HG02588 (cell line): Measurements from ENCODE around the gene PPFIA2.

Source experiments
- ATAC-seq: cut with Tn5 transposase; IDR thresholded peaks from one replicate; pipeline ENCODE4 v1.9.1; 2021; ENCODE audit warnings: mild to moderate bottlenecking, moderate library complexity; ENCODE audit not compliant: unreplicated experiment

PPFIA2 gene

DNA sequence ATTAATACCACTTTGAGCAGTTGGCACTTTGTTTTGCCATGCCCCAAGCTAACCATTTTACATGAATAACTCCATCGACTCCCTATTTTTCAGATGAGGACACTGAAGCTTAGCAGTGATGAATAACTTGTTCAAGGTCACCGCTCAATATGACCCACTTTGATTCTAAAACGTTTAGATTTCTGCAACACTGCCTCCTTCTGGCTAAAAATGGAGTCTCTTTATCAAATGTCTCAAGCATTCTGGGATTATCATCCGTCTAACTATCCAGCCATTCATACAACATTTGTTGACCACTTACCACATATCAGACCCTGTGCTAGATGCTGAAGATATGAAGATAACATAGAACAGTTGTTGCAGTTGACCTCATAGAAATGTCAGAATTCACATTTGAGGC is 298.0 kb downstream of the PPFIA2 start:
- no peak for ATAC-seq

- no peak for ATAC-seq
These were observed 308.0 kb downstream of the PPFIA2 start for GRCh38 chr12:81450920-81451739.

GRCh38 chr12:81441629-81442028 is 317.5 kb downstream of the PPFIA2 start:
- no peak for ATAC-seq

DNA sequence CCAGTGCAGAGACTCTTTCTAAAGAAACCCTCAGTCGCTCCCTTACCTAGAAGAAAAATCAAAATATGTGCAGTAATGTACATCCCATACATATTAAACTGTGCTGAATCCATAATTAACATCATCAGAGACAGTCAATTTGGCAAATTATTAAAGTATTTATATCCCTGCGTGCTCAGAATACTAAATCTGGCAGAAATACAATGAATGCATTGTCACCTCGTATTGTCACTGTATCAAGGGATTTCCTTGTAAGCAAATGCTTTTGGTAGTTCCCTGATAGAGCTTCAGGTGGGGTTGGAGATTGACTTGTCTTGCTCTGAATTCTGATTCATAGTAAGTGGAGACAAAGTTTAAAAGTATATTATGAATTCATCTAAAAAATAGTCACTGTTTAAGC is 319.1 kb downstream of the PPFIA2 start:
- no peak for ATAC-seq

- no peak for ATAC-seq
These were observed 319.8 kb downstream of the PPFIA2 start for GRCh38 chr12:81439344-81439743.

DNA sequence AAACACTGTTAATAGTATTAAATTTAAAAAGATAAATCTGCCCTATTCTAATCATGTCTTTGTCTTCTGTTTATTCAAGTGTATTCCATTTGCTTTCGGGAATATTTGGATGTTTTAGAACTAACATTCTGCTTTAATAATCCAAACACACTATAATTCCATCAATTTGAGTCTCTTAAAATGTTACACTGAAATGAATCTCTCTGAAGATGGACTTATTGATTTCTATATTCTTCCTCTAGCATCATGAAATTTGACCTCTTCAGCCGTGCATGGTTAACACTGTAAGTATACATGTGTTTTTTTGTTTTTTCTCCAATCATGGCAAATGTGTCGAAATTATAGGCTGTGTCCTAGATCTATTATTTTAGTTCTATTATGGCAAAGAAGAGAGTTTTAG is 342.1 kb downstream of the PPFIA2 start:
- no peak for ATAC-seq

GRCh38 chr12:81416571-81416970 is 342.6 kb downstream of the PPFIA2 start:
- ATAC-seq, result no peak

- ATAC-seq, result no peak
These were observed 344.7 kb downstream of the PPFIA2 start for GRCh38 chr12:81414441-81414840.

- no peak for ATAC-seq
These were observed 346.2 kb downstream of the PPFIA2 start for GRCh38 chr12:81412940-81413339.

DNA sequence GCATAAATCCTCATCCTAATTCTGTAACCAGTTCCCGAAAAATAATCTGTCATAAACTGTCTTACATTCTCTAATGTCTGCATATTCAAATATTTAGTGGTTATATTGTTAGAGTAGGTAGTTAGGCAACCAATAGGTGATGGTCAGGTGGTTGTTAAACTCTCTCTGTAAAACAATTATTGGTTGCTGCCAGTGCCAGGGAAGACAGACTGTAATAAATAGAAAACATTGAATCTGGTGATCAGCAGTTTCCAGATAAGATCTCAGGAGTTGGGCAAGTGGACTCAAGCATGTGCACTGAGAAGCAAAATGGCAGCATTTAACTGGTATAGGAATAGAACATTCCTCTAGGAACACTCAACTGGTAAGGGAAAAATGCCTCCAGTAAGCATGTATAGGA is 355.8 kb downstream of the PPFIA2 start:
- ATAC-seq, result no peak

- ATAC-seq, result no peak
These were observed 357.9 kb downstream of the PPFIA2 start for GRCh38 chr12:81401241-81401640.

DNA sequence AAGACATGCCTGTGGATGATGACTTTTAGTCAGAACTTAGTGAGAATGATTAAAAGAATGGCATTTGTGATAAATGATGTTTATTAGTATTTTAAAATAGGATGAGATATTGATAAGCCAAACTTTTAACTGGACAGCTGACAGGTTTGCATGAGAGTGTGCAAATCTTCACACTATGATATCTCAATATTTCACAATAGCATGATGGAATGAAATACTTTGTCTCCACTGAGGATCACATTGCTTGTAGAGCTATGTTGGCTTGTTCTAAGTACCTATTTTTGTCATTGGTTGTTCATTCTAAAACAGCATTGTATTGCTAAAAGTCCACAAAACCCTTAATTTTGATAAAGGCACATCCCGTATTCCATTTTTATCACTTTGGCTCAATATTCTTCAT is 359.1 kb downstream of the PPFIA2 start:
- ATAC-seq, result no peak

DNA sequence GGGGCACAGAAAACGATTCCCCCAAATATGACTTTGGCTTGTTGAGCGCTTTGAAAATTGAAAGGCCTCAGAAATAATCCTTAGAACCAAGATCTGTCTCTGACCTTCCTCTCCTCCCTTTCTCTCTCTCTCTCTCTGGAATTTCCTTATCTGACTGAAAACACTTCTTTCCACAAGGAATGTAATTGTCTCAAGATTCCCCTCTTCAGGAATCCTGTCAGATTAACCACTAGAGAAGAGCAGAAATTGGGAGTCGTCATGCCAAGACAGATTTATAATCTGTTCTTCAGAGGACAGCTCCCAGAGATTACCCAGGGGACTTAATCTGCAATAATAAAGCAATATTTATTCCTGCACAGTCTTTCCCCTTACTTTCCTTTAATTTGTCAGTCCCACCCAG is 363.7 kb downstream of the PPFIA2 start:
- ATAC-seq, result no peak

DNA sequence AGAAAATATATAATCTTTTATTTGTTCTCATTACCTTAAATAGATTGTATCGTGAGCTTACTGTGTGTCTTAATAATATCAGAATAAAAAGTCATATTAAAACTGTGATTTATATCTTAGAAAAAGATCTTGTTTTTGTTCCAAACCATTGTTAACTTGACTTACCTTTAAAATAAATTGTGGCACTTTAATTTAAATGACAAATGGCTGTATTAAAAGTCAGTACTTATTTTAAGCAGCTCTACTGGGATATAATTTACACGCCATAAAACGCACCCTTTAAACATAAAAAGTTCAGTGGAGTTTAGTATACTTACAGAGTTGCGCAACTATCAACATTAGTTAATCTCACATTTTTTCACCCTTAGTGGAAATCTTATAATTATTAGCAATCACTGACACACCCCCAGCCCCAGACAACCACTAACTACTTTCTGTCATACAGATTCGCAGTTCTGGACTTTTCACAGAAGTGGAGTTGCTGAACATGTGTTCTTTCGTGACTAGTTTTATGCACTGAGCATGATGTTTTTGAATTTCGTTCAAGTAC is 369.5 kb downstream of the PPFIA2 start:
- no peak for ATAC-seq

GRCh38 chr12:81386101-81386500 is 373.0 kb downstream of the PPFIA2 start:
- no peak for ATAC-seq

DNA sequence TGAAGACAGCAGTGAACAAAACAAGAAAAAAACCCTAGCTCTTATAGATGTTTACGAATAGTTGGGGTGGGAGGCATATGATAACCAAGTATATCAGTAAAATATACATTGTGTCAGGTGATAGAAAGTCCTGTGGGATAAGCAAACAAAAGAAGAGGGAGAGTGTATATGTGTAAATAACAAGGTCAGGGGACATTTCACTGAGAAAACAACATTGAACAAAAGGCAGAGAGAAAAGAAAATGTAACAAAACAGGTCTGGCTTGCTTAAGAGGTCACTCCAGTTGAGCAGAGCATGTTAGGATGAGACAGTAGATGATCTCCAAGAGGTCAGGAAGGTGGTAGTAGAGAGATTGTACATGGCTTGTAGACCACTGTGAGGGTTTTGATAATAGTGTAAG is 377.2 kb downstream of the PPFIA2 start:
- no peak for ATAC-seq

DNA sequence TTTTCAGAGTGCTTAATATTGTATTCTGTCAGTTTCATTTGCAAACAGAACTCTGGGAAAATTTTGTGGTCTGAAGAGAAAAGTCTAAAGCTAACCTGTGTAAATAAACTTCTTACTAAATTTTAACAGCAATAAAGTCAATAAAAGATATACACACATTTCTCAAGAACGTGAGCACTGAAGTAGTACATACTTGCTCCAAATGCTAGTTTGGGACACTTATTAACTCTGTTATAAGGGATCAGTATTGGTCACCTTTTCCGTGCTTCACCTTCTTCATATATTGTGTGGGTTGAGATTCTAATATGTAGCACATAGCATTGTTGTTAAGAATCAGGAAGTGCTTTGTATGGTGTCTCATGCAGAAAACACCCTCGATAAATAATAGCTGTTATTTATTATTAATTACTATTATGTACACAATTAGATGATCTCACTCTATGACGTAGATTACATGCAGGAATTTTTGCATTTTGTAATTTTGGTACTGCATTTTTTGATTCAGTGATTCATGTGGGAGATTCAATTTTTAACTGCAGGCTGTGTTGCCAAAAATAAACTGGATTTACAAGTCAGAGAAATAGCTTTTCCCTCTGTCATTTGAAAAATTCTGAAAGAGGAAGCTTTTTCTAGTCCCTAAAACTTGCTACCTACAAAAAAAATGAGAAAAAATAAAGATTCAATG is 380.4 kb downstream of the PPFIA2 start:
- ATAC-seq, result no peak

DNA sequence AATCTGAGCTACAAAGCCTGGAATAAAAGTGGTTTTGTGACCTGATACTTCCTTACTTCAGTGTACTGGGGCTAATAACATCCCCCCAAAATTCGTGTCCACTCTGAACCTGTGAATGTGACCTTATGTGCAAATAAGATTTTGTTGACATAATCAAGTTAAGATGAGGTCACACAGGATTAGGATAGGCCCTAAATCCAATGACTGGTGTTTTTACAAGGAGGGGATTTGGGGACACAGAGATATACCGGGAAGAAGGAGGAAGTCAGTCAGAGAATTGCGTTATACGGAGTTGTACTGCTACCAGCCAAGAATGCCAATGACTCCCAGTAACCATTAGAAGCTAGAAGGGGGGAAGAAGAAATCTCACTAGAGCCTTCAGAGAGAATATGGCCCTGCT is 381.4 kb downstream of the PPFIA2 start:
- no peak for ATAC-seq

DNA sequence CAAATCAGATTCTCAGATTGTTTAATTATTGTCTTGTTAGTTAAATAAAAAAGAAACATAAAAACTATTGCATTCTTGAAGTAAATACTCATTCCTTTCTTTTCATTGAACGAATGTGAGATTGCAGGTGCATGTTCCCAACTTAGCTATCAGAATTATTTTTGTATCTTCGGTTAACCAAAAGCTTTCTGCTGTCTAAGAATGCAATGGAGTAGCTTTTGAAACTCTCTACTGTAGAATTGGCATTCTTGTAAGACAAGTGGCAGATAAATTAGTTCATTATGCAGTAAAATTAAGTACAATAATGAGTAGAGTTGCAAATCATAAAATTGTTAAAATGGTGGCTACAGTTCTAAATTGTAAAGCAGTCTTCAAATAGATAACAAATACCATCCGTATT is 383.2 kb downstream of the PPFIA2 start:
- ATAC-seq, result no peak

- ATAC-seq, result no peak
These were observed 388.7 kb downstream of the PPFIA2 start for GRCh38 chr12:81370456-81370855.

DNA sequence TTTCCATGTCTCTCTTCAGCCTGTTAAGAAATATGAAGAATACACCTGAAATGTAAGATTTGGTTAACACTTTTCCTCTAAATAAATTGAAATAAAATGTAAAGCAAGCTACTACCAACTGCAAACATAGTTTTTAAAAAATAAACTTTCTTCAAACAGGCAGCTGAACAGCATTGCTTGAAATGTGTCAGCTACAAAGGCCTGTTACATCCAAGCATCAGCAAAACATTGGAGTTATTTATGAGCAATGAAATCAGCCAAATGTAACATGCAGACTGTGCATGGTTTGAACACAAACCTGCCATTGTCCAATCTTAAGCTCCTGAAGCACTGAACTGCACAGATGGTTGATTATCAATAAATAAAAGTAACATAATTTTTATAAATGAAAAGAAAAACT is 390.0 kb downstream of the PPFIA2 start:
- no peak for ATAC-seq

DNA sequence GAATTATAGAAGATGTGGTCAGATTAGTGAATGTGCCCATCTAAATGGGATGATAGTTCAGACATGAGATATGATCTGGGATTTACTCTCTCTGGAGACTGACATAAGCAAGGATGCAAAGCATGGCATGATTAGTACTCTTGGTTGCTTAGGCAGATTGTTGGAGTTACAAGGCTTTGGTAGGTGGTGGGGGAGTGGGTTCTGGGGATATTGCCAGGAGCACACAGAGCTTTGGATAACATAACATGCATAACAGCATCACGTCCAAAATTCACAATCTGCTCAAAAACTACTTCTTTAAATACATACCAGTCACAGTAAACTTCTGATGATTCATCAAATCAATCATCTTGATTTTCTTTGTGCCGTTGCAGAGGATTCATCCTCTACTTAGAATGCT is 393.9 kb downstream of the PPFIA2 start:
- ATAC-seq, result no peak
